Astrocyte (in vitro differentiated cells and primary cell): ENCODE results near the gene BABAM1. TPM values are rescaled to one million over a fixed set of nuclear protein-coding genes. Genes with fewer than 3 reads are reported as not detected.

Experiments
- DNase-seq: peaks from one replicate; pipeline ENCODE4 v3.0.0-alpha.2; 2010; ENCODE audit warnings: low read depth
- FAIRE-seq: peaks from 2 replicates; lab custom pipeline; 2011; peaks lifted over from hg19 to GRCh38; lab: Jason Lieb, UNC
- H2AFZ ChIP-seq: 2 replicates; pipeline ENCODE4 v1.6.0; 2012; ENCODE audit warnings: low read depth, low read length, inconsistent platforms
- H3K27ac ChIP-seq: 2 replicates; pipeline ENCODE4 v1.5.1; 2011; ENCODE audit warnings: low read depth, low read length, inconsistent platforms
- H3K27me3 ChIP-seq: 2 replicates; pipeline ENCODE4 v1.6.0; 2011; ENCODE audit warnings: low read length, inconsistent platforms; ENCODE audit not compliant: insufficient read depth
- H3K36me3 ChIP-seq: 2 replicates; pipeline ENCODE4 v1.5.1; 2011; ENCODE audit warnings: low read length, inconsistent platforms; ENCODE audit not compliant: insufficient read depth
- H3K4me1 ChIP-seq: 2 replicates; pipeline ENCODE4 v1.5.1; 2011; ENCODE audit warnings: low read length, inconsistent platforms; ENCODE audit not compliant: insufficient read depth
- H3K4me2 ChIP-seq: 2 replicates; pipeline ENCODE4 v1.6.0; 2012; ENCODE audit warnings: low read length, inconsistent platforms
- H3K4me3 ChIP-seq: 2 replicates; pipeline ENCODE4 v1.5.1; 2011; ENCODE audit warnings: low read depth, mild to moderate bottlenecking, low read length, inconsistent platforms; ENCODE audit not compliant: insufficient read depth
- H3K79me2 ChIP-seq: 2 replicates; pipeline ENCODE4 v1.6.0; 2012; ENCODE audit warnings: mild to moderate bottlenecking, low read length, inconsistent platforms; ENCODE audit not compliant: insufficient read depth
- H3K9ac ChIP-seq: 2 replicates; pipeline ENCODE4 v1.6.0; 2012; ENCODE audit warnings: mild to moderate bottlenecking, low read length, inconsistent platforms
- H3K9me3 ChIP-seq: 2 replicates; pipeline ENCODE4 v1.5.1; 2012; ENCODE audit warnings: low read depth, mild to moderate bottlenecking, low read length, inconsistent platforms; ENCODE audit not compliant: insufficient read depth
- H4K20me1 ChIP-seq: 2 replicates; pipeline ENCODE4 v1.6.0; 2012; ENCODE audit warnings: low read length, inconsistent platforms; ENCODE audit not compliant: insufficient read depth
- H3K27ac Mint-ChIP-seq: one replicate; pipeline ENCODE4 v1.8.0; 2021; ENCODE audit warnings: mild to moderate bottlenecking, mixed read lengths; ENCODE audit not compliant: unreplicated experiment
- H3K27me3 Mint-ChIP-seq: one replicate; pipeline ENCODE4 v1.8.0; 2021; ENCODE audit warnings: low read depth, mixed read lengths; ENCODE audit not compliant: unreplicated experiment
- H3K36me3 Mint-ChIP-seq: one replicate; pipeline ENCODE4 v1.8.0; 2021; ENCODE audit warnings: low read depth, mixed read lengths; ENCODE audit not compliant: unreplicated experiment
- H3K4me1 Mint-ChIP-seq: one replicate; pipeline ENCODE4 v1.8.0; 2021; ENCODE audit warnings: low read depth, mixed read lengths; ENCODE audit not compliant: unreplicated experiment
- H3K4me3 Mint-ChIP-seq: one replicate; pipeline ENCODE4 v1.8.0; 2021; ENCODE audit warnings: mild to moderate bottlenecking, moderate library complexity, mixed read lengths; ENCODE audit not compliant: unreplicated experiment
- H3K9me3 Mint-ChIP-seq: one replicate; pipeline ENCODE4 v1.8.0; 2021; ENCODE audit warnings: mild to moderate bottlenecking, mixed read lengths; ENCODE audit not compliant: unreplicated experiment
- EZH2 ChIP-seq: IDR thresholded peaks from 2 replicates; pipeline ENCODE4 v1.6.1; 2012; ENCODE audit warnings: mild to moderate bottlenecking, low read length, inconsistent platforms; ENCODE audit not compliant: insufficient read depth
- total RNA-seq: library from RNA; stranded (reverse); gene quantifications from 2 replicates; pipeline ENCODE4 v1.2.1, GENCODE V29; 2021
- TF ChIP-seq, protein P1 (sequence below): IDR thresholded peaks from 2 replicates; pipeline ENCODE4 v1.5.1; 2011; ENCODE audit warnings: low read depth, mild to moderate bottlenecking, inconsistent platforms, low read length, moderate library complexity; ENCODE audit not compliant: insufficient read depth

BABAM1 gene
- total RNA-seq, 1 donor from 2014 or later: 112 TPM

DNA sequence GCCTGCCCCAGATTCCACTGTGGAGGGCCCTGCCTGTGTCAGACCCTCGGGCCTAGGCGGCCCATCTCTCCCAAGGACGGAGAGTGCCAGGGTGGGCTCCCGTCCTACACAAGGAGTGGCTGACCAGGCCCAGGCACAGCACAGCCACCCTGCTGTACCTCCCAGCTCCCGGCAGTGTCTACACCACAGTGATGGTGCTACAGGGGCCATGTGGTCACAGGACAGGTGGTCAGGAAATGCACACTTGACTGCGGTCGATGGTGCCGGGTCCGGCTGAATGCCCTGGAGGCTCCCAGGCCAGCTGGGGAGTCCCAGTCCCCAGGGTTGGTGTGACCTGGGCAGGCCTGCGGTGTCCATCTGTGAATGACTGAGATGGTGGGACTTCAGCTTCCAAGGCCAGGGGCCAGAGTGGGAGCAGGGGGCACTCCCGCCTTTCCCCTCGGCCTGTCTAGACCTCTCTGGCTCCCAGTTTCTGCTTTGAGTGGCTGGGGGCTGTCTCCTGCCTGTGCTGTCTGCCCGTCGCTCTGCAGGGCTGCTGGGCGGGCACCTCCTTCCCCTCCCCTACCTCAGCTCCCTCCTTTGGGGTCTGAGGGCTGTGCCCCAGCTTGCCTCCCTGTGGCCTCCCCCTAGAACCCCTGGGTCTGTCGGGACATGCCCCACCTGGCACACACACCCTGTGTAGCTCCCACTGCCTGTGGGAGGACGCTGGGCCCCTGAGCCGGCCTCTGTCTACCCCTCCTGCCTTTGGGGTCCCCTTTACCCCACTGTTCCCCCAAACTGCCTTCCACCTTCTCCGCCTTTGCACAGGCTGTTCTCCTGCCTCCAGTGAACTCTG, 54.6 kb downstream of the BABAM1 start:
- H3K4me1 Mint-ChIP-seq: peaks cover 5% of the 10 kb centered on the region
- no peaks in the 10 kb centered on the region for H3K27me3 Mint-ChIP-seq
- TF ChIP-seq EZH2: no peak
- TF ChIP-seq, protein P1, sequence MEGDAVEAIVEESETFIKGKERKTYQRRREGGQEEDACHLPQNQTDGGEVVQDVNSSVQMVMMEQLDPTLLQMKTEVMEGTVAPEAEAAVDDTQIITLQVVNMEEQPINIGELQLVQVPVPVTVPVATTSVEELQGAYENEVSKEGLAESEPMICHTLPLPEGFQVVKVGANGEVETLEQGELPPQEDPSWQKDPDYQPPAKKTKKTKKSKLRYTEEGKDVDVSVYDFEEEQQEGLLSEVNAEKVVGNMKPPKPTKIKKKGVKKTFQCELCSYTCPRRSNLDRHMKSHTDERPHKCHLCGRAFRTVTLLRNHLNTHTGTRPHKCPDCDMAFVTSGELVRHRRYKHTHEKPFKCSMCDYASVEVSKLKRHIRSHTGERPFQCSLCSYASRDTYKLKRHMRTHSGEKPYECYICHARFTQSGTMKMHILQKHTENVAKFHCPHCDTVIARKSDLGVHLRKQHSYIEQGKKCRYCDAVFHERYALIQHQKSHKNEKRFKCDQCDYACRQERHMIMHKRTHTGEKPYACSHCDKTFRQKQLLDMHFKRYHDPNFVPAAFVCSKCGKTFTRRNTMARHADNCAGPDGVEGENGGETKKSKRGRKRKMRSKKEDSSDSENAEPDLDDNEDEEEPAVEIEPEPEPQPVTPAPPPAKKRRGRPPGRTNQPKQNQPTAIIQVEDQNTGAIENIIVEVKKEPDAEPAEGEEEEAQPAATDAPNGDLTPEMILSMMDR: no peak
- H3K9me3 Mint-ChIP-seq: no peaks in the 10 kb centered on the region
- peak overlapping the region; percentile 77 for H3K27ac Mint-ChIP-seq
- Histone ChIP-seq H3K9me3 (no peaks in the 10 kb centered on the region), H3K36me3 (no peaks in the 10 kb centered on the region), H3K79me2 (no peaks in the 10 kb centered on the region), H3K27ac (no peak overlapping the region), H3K4me1 (peaks cover 3% of the 10 kb centered on the region), H3K4me3 (no peak overlapping the region), H3K4me2 (no peak overlapping the region), H4K20me1 (peaks cover 15% of the 10 kb centered on the region), H2AFZ (no peak overlapping the region), H3K9ac (no peak overlapping the region), H3K27me3 (no peaks in the 10 kb centered on the region)
- no peak overlapping the region for H3K4me3 Mint-ChIP-seq
- peaks cover 10% of the 10 kb centered on the region for H3K36me3 Mint-ChIP-seq
- FAIRE-seq (no peak), DNase-seq (no peak)

DNA sequence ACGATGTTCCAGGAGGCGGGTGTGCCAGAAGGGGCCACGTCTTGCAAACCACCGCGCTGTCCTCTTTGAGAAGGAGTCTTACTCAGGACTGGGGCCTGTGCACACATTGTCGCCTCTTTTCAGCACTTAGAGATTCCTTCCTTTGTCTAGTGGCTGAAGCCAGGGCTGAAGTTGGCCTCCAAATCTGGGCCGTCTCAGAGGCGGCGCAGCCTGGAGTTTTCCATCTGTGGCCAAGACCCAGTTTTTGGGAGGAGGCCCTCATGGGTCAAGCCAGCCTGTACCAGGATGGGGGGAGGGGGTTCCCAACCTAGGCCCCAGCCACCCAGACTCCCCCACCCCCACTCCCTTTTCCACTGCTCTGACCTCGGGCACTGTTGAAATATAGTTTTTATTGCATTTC, 55.6 kb downstream of the BABAM1 start:
- Mint-ChIP-seq H3K27me3 (peaks cover 1% of the 10 kb centered on the region), H3K9me3 (no peaks in the 10 kb centered on the region), H3K36me3 (peaks cover 10% of the 10 kb centered on the region), H3K4me1 (peaks cover 6% of the 10 kb centered on the region), H3K4me3 (no peak overlapping the region), H3K27ac (peak overlapping the region; percentile 7)
- H2AFZ ChIP-seq: no peak overlapping the region
- H3K4me2 ChIP-seq: no peak overlapping the region
- peaks cover 12% of the 10 kb centered on the region for H4K20me1 ChIP-seq
- no peak for FAIRE-seq
- no peak for DNase-seq
- TF ChIP-seq, protein P1: no peak
- TF ChIP-seq EZH2: no peak
- H3K27ac ChIP-seq: no peak overlapping the region
- no peaks in the 10 kb centered on the region for H3K36me3 ChIP-seq
- no peaks in the 10 kb centered on the region for H3K9me3 ChIP-seq
- no peak overlapping the region for H3K9ac ChIP-seq
- H3K4me3 ChIP-seq: no peak overlapping the region
- no peaks in the 10 kb centered on the region for H3K27me3 ChIP-seq
- peaks cover 3% of the 10 kb centered on the region for H3K4me1 ChIP-seq
- no peaks in the 10 kb centered on the region for H3K79me2 ChIP-seq
